NCI-H510A treated with DMSO at 0.1 percent for 48 hours (cell line): ENCODE results near the gene LRRC43.
"Not testable (repeated sequence)": the region's sequence is repeated elsewhere in the genome, so short reads cannot be mapped to it uniquely, and the experiment has no call there.

Experiments
- DNase-seq: peaks from one replicate; lab custom pipeline; 2025; lab: John Stamatoyannopoulos, UW

LRRC43 gene

GRCh38 chr12:122155705-122156104, 27.2 kb upstream of the LRRC43 start:
- DNase-seq = no peak

- no peak for DNase-seq
Measured at GRCh38 chr12:122158700-122159285, 24.1 kb upstream of the LRRC43 start.

- no peak for DNase-seq
Measured at GRCh38 chr12:122159882-122160281, 23.0 kb upstream of the LRRC43 start.

GRCh38 chr12:122160761-122161160, 22.2 kb upstream of the LRRC43 start:
- no peak for DNase-seq

GRCh38 chr12:122161682-122162081, 21.2 kb upstream of the LRRC43 start:
- no peak for DNase-seq

- no peak for DNase-seq
Measured at GRCh38 chr12:122162976-122163375, 19.9 kb upstream of the LRRC43 start.

GRCh38 chr12:122166422-122167349, 16.2 kb upstream of the LRRC43 start:
- DNase-seq = no peak

- no peak for DNase-seq
Measured at GRCh38 chr12:122167356-122167925, 15.5 kb upstream of the LRRC43 start.

- DNase-seq = no peak
Measured at GRCh38 chr12:122168492-122168891, 14.4 kb upstream of the LRRC43 start.

GRCh38 chr12:122171399-122171798, 11.5 kb upstream of the LRRC43 start:
- no peak for DNase-seq

- DNase-seq = no peak
Measured at GRCh38 chr12:122172262-122172939, 10.5 kb upstream of the LRRC43 start.

- no peak for DNase-seq
Measured at GRCh38 chr12:122174155-122174845, 8.6 kb upstream of the LRRC43 start, which contains the start of gene IL31. IL31 (minus strand) TSS chr12:122174221; CDS start chr12:122174172, 49 bp downstream.

GRCh38 chr12:122176473-122176872, 6.5 kb upstream of the LRRC43 start:
- not testable (repeated sequence) for DNase-seq

GRCh38 chr12:122183588-122183940, 641 bp downstream of the LRRC43 start:
- no peak for DNase-seq

GRCh38 chr12:122184517-122184916, 1.6 kb downstream of the LRRC43 start:
- DNase-seq = no peak

GRCh38 chr12:122185079-122185478, 2.2 kb downstream of the LRRC43 start:
- no peak for DNase-seq

GRCh38 chr12:122185494-122186082, 2.7 kb downstream of the LRRC43 start:
- no peak for DNase-seq

GRCh38 chr12:122187466-122187865, 4.5 kb downstream of the LRRC43 start:
- no peak for DNase-seq

- DNase-seq = no peak
Measured at GRCh38 chr12:122189626-122190475, 6.9 kb downstream of the LRRC43 start.

GRCh38 chr12:122190842-122191668, 8.1 kb downstream of the LRRC43 start:
- DNase-seq = peak; percentile 77
